NCI-H2196 (cell line): ENCODE results near the gene SLX1A.
"Not testable (repeated sequence)": the region's sequence is repeated elsewhere in the genome, so short reads cannot be mapped to it uniquely, and the experiment has no call there.

ENCODE experiments used
- DNase-seq: peaks from one replicate; lab custom pipeline; 2025; ENCODE audit not compliant: unreplicated experiment; lab: John Stamatoyannopoulos, UW

SLX1A gene

GRCh38 chr16:30193615-30194014 is at the start of gene SLX1A, which contains the start of gene BOLA2B:
Gene SLX1A (plus strand): TSS chr16:30193875. CDS start chr16:30194085, 210 bp downstream.
Gene BOLA2B (minus strand): TSS chr16:30193666. CDS start chr16:30193595, 71 bp downstream.
- not testable (repeated sequence) for DNase-seq

GRCh38 chr16:30144017-30144416 is 49.7 kb upstream of the SLX1A start:
- no peak for DNase-seq

GRCh38 chr16:30144917-30145316 is 48.8 kb upstream of the SLX1A start:
- no peak for DNase-seq

GRCh38 chr16:30145657-30146056 is 48.0 kb upstream of the SLX1A start:
- DNase-seq = no peak

GRCh38 chr16:30147843-30148510 is 45.7 kb upstream of the SLX1A start:
- no peak for DNase-seq

- no peak for DNase-seq
Observed at GRCh38 chr16:30149250-30149930, 44.3 kb upstream of the SLX1A start.

- no peak for DNase-seq
Observed at GRCh38 chr16:30151091-30151490, 42.6 kb upstream of the SLX1A start.

- no peak for DNase-seq
Observed at GRCh38 chr16:30152517-30152916, 41.2 kb upstream of the SLX1A start.

- no peak for DNase-seq
Observed at GRCh38 chr16:30155188-30155587, 38.5 kb upstream of the SLX1A start.

- no peak for DNase-seq
Observed at GRCh38 chr16:30157214-30157613, 36.5 kb upstream of the SLX1A start.

GRCh38 chr16:30163538-30163937 is 30.1 kb upstream of the SLX1A start:
- DNase-seq = no peak

- DNase-seq = no peak
Observed at GRCh38 chr16:30166202-30166902, 27.3 kb upstream of the SLX1A start.

GRCh38 chr16:30168746-30169145 is 24.9 kb upstream of the SLX1A start:
- not testable (repeated sequence) for DNase-seq

- not testable (repeated sequence) for DNase-seq
Observed at GRCh38 chr16:30169416-30169815, 24.3 kb upstream of the SLX1A start.

- DNase-seq = not testable (repeated sequence)
Observed at GRCh38 chr16:30170145-30170544, 23.5 kb upstream of the SLX1A start.

- no peak for DNase-seq
Observed at GRCh38 chr16:30173054-30173453, 20.6 kb upstream of the SLX1A start.

- DNase-seq = not testable (repeated sequence)
Observed at GRCh38 chr16:30176876-30177275, 16.8 kb upstream of the SLX1A start.

GRCh38 chr16:30179195-30179594 is 14.5 kb upstream of the SLX1A start:
- no peak for DNase-seq

GRCh38 chr16:30179931-30180330 is 13.7 kb upstream of the SLX1A start:
- no peak for DNase-seq

GRCh38 chr16:30180741-30181140 is 12.9 kb upstream of the SLX1A start:
- no peak for DNase-seq

- DNase-seq = peak; percentile 86
Observed at GRCh38 chr16:30183233-30184095, 10.2 kb upstream of the SLX1A start, which contains the start of gene CORO1A. Gene CORO1A (plus strand): TSS chr16:30183602. CDS start chr16:30185210, 1,608 bp downstream.
